ENCODE measurements around the gene AP3S2. TPM values are rescaled to one million over a fixed set of nuclear protein-coding genes. Genes with fewer than 3 reads are reported as not detected.

The AP3S2 gene
- total and polyA plus RNA-seq, 2 of the 13 experiments (the other 11 are each of a cell fraction or from before 2014, with no cell fraction given): 17.6 to 44.4 TPM

DNA sequence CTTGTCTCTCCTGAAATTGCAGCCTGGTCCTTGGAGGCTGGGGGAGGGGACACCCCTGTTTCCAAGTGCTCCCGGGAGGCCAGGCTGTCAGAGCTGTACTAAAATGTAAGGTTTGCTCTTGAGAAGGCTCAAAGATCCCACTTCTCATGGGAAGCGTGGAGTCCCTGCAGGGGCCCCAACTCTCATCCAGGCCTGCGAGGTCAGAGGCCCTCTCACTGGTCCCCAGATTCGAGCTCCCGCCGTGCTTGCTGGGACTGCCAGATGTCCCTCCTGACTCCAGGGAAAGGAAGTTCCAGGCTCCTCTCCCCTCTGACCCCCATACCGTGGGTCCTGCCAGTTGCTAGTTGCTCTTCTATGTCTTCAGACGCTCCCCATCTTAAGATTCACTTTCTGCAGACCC is 64.6 kb downstream of the AP3S2 start (continued):
- TF ChIP-seq TEAD2 (CRISPR knock-in tag; IDR thresholded peaks at IDR 0.05) (no peak), PTBP1 (IDR thresholded peaks at IDR 0.05; ENCODE audit: low read depth, low read length, poor library complexity, severe bottlenecking) (no peak), ZNF101 (CRISPR knock-in tag; IDR thresholded peaks at IDR 0.05; ENCODE audit: borderline replicate concordance, low read depth) (no peak), FOXA1 (IDR thresholded peaks at IDR 0.05) (no peak), FOXA1 (CRISPR knock-in tag; IDR thresholded peaks at IDR 0.05) (no peak), HIVEP1 (CRISPR knock-in tag; IDR thresholded peaks at IDR 0.05) (no peak)
- TF ChIP-seq, protein P1, sequence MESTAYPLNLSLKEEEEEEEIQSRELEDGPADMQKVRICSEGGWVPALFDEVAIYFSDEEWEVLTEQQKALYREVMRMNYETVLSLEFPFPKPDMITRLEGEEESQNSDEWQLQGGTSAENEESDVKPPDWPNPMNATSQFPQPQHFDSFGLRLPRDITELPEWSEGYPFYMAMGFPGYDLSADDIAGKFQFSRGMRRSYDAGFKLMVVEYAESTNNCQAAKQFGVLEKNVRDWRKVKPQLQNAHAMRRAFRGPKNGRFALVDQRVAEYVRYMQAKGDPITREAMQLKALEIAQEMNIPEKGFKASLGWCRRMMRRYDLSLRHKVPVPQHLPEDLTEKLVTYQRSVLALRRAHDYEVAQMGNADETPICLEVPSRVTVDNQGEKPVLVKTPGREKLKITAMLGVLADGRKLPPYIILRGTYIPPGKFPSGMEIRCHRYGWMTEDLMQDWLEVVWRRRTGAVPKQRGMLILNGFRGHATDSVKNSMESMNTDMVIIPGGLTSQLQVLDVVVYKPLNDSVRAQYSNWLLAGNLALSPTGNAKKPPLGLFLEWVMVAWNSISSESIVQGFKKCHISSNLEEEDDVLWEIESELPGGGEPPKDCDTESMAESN (CRISPR knock-in tag; conservative IDR thresholded peaks at IDR 0.05): no peak

DNA sequence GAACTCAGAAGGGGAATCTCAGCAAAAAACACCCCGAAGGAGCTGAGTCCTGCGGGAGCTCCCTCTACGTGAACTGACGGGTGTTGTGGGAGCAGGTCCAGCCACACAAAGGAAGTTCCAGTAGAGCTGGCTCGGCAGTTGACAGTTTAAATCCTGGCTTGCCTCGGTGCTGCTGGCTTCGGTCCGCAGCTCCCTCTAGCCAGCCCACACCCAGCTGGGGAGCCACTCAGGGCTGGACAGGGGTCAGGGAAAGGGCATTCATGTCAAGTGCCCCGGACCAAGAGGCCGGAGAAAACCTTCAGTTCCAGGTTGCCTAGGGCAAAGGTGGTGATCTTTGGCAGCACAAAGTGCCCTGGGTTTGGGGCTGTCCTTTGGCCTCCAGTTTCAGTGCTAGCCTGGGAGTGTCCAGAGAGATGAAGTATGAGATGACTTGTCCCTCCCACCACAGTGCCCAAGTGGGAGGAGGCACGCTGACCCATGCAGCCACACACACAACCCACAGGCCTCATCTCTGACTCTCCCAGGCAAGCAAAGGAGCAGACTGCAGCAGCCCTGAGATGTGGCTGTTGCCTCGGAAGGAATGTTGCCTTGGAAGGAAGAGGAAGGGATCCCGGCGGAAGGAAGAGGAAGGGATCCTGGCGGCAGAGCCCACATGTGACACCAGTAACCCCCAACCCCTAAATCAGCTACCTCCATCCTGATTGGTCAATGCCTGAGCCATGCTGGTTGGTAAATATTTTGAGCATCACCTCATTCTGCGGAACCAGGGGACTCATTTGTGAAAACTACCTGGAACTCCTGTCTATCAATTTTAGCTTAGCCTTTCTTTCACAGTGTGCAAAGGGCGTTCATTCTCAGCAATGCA is 65.3 kb downstream of the AP3S2 start:
- no peak overlapping the region for H3K9ac ChIP-seq (ENCODE audit: insufficient read depth, low read depth, low read length)
- no peaks in the 10 kb centered on the region for H3K79me2 ChIP-seq (ENCODE audit: insufficient read depth, low read length)
- H3K9me3 ChIP-seq (ENCODE audit: low read length): no peaks in the 10 kb centered on the region
- intact Hi-C loops (cut with micrococcal nuclease; ENCODE audit: unreplicated experiment) (no loop called here), in situ Hi-C loops (cut with HindIII; ENCODE audit: extremely low pct_ligation_motif_present, low pct_unique_long_range_greater_than_20kb) (no loop called here)
- ATAC-seq (peak; percentile 80), FAIRE-seq (peak; percentile 56), DNase-seq (ENCODE audit: low spot score) (no peak)
- peaks cover 0 to 9% of the 10 kb centered on the region in 2 experiments; a peak in 1 of 5 replicates for H3K27me3 ChIP-seq (ENCODE audit: control insufficient read depth in 1 of 2, insufficient read depth in 2 of 2, low read length in 2 of 2)
- H3K4me1 ChIP-seq (ENCODE audit: insufficient read depth, low read length): peaks cover 52% of the 10 kb centered on the region
- POLR2A ChIA-PET: interaction anchor here (0.8 to 2.2 kb wide), 5 partner anchors 10 to 22 kb away, joined by 3 to 8 read pairs (median 3); partner anchors contain the start of gene ANPEP
- H3K36me3 ChIP-seq (replicated peaks in 1 of 2; ENCODE audit: control insufficient read depth in 1 of 2, insufficient read depth in 2 of 2, low read length in 2 of 2): peaks cover under 1 to 2% of the 10 kb centered on the region in 2 experiments; a peak in 2 of 5 replicates
- no peak overlapping the region for H2AFZ ChIP-seq (ENCODE audit: low read length)
- CTCF ChIA-PET (ENCODE audit: low intra/inter-chr PET ratio, low total read pairs): no interaction called here
- 10% methylated on average over 11 of the region's 17 CpGs for WGBS (ENCODE audit: low lambda C conversion rate)
- no TSS peak for BruUV-seq (replicated peaks)
- H3K27ac ChIP-seq (ENCODE audit: extremely low read length, insufficient read depth, low read length): no peak overlapping the region
- no peaks in the 10 kb centered on the region for H4K20me1 ChIP-seq (ENCODE audit: insufficient read depth, low read length)
- peak overlapping the region in 2 of 3 experiments; percentile 31 to 47; a peak in 3 of 6 replicates for H3K4me3 ChIP-seq (replicated peaks in 1 of 3; ENCODE audit: insufficient read depth in 1 of 3, low read depth in 2 of 3, low read length in 3 of 3)
- peak overlapping the region; percentile 65 for H3K4me2 ChIP-seq (ENCODE audit: low read depth, low read length)
- TF ChIP-seq HNF4G (IDR thresholded peaks at IDR 0.05; ENCODE audit: borderline replicate concordance, low read depth, low read length): peak; percentile 77
- no peak for TF ChIP-seq HNF4G (CRISPR knock-in tag; IDR thresholded peaks at IDR 0.05; ENCODE audit: borderline replicate concordance, low read depth)
- no peak for TF ChIP-seq KLF11 (CRISPR knock-in tag; IDR thresholded peaks at IDR 0.05)
- no peak for TF ChIP-seq HDAC1 (CRISPR knock-in tag; IDR thresholded peaks at IDR 0.05)
- no peak for TF ChIP-seq ADNP (CRISPR knock-in tag; IDR thresholded peaks at IDR 0.05)
- TF ChIP-seq KDM2A (CRISPR knock-in tag; IDR thresholded peaks at IDR 0.05; ENCODE audit: borderline replicate concordance, low read depth): 0 out of 2 replicates have a peak, but pooled peaks have one; percentile 18
- TF ChIP-seq, protein P2, sequence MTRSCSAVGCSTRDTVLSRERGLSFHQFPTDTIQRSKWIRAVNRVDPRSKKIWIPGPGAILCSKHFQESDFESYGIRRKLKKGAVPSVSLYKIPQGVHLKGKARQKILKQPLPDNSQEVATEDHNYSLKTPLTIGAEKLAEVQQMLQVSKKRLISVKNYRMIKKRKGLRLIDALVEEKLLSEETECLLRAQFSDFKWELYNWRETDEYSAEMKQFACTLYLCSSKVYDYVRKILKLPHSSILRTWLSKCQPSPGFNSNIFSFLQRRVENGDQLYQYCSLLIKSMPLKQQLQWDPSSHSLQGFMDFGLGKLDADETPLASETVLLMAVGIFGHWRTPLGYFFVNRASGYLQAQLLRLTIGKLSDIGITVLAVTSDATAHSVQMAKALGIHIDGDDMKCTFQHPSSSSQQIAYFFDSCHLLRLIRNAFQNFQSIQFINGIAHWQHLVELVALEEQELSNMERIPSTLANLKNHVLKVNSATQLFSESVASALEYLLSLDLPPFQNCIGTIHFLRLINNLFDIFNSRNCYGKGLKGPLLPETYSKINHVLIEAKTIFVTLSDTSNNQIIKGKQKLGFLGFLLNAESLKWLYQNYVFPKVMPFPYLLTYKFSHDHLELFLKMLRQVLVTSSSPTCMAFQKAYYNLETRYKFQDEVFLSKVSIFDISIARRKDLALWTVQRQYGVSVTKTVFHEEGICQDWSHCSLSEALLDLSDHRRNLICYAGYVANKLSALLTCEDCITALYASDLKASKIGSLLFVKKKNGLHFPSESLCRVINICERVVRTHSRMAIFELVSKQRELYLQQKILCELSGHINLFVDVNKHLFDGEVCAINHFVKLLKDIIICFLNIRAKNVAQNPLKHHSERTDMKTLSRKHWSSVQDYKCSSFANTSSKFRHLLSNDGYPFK (CRISPR knock-in tag; IDR thresholded peaks at IDR 0.05; ENCODE audit: borderline replicate concordance): peak; percentile 98
- no peak for TF ChIP-seq ZFP37 (CRISPR knock-in tag; IDR thresholded peaks at IDR 0.05; ENCODE audit: borderline replicate concordance)
- 0 out of 2 replicates have a peak, but pooled peaks have one; percentile 43 for TF ChIP-seq PAX8 (CRISPR knock-in tag; IDR thresholded peaks at IDR 0.05; ENCODE audit: borderline replicate concordance)

All from HepG2 (cell line).